Fibroblast of pulmonary artery (primary cell): ENCODE measurements around the gene MSLN.
"Not testable (repeated sequence)": the region's sequence is repeated elsewhere in the genome, so short reads cannot be mapped to it uniquely, and the experiment has no call there.

Source experiments
- DNase-seq: peaks from one replicate; pipeline ENCODE4 v3.0.0-alpha.2; 2010; ENCODE audit warnings: low read depth
- H3K4me3 ChIP-seq: replicated peaks from 2 replicates; pipeline ENCODE4 v1.5.1; 2011; ENCODE audit warnings: low read depth, mild to moderate bottlenecking, control low read depth, low read length, moderate library complexity
- TF ChIP-seq, protein P1 (sequence below): IDR thresholded peaks from 2 replicates; pipeline ENCODE4 v1.5.1; 2011; ENCODE audit warnings: mild to moderate bottlenecking, control low read depth, low read length, inconsistent platforms; ENCODE audit errors: missing control alignments

MSLN gene

DNA sequence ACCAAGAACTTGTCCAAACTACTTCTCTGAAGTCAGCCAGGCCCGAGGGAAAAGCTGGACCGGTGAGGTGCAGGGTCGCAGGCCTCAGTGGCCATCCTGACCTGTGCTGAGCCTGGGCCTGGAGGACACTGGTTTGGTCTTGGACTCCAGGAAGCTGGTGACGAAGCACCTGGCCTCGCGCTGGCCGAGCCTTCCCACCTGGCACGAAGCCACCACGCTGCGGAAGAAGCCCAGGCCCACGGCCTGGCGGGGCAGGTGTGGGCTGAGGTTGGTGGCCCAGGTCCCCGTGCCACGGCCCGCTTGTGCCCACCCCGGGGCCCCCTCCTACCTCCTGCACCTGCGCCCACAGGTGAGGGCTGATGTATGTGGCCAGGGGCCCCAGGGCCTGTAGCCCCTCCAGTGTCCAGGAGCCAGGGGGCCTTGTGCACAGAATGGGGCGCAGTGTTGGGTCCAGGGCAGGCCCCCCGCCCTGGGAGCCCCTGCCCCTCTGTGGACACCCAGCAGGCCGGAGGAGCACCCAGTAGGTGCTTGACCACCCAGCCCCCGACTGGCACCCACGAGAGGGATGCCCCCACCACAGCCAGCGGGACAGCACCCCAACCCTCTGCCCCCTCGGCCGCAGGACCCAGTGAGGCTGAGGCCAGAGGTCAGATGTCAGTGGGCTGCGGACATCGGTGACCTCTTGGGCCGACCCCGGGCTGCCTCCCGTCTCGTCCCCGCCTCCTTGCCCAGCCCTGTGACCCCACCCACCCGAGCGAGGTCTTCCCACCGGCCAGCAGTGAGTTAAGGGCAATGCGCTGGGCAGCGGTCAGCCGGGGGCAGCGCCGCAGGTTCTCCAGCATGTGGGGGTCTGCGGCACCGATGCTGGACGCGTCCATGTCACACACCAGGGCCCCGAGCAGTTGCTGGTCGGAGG is 13.8 kb downstream of the MSLN start:
- no peak for DNase-seq
- no peak overlapping the region for H3K4me3 ChIP-seq
- TF ChIP-seq, protein P1, sequence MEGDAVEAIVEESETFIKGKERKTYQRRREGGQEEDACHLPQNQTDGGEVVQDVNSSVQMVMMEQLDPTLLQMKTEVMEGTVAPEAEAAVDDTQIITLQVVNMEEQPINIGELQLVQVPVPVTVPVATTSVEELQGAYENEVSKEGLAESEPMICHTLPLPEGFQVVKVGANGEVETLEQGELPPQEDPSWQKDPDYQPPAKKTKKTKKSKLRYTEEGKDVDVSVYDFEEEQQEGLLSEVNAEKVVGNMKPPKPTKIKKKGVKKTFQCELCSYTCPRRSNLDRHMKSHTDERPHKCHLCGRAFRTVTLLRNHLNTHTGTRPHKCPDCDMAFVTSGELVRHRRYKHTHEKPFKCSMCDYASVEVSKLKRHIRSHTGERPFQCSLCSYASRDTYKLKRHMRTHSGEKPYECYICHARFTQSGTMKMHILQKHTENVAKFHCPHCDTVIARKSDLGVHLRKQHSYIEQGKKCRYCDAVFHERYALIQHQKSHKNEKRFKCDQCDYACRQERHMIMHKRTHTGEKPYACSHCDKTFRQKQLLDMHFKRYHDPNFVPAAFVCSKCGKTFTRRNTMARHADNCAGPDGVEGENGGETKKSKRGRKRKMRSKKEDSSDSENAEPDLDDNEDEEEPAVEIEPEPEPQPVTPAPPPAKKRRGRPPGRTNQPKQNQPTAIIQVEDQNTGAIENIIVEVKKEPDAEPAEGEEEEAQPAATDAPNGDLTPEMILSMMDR: no peak

GRCh38 chr16:775236-775796 is 14.8 kb downstream of the MSLN start:
- no peak for DNase-seq
- TF ChIP-seq, protein P1: no peak

DNA sequence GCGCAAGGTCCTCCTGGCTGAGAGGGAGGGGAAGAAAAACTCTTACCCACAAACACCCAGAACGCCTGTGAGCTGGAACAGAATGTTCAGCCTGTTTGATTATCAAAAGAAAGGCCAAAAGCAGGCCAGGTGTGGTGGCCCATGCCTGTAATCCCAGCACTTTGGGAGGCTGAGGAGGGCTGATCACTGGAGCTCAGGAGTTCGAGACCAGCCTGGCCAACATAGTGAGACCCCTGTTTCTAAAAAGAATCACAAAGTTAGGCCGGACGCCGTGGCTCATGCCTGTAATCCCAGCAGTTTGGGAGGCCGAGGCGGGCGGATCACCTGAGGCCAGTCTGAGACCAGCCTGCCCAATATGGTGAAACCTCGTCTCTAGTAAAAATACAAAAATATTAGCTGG is 15.8 kb downstream of the MSLN start:
- not testable (repeated sequence) for H3K4me3 ChIP-seq, DNase-seq

More at GRCh38 chr16:775236-775796, 14.8 kb downstream of the MSLN start:
- no peak overlapping the region for H3K4me3 ChIP-seq

DNA sequence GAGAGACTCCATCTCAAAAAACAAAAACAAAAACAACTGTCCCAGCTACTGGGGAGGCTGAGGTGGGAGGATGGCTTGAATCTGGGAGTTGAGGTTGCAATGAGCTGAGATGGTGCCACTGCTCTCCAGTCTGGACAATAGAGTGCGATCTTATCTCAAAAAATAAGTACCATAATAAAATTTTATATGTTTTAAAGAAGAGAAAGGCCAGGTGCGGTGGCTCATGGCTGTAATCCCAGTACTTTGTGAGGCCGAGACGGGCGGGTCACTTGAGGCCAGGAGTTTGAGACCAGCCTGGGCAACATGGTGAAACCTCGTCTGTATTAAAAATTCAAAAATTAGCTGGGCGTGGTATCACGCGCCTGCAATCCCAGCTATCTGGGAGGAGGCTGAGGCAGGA is 16.3 kb downstream of the MSLN start:
- TF ChIP-seq, protein P1: no peak
- no peak overlapping the region for H3K4me3 ChIP-seq
- no peak for DNase-seq

DNA sequence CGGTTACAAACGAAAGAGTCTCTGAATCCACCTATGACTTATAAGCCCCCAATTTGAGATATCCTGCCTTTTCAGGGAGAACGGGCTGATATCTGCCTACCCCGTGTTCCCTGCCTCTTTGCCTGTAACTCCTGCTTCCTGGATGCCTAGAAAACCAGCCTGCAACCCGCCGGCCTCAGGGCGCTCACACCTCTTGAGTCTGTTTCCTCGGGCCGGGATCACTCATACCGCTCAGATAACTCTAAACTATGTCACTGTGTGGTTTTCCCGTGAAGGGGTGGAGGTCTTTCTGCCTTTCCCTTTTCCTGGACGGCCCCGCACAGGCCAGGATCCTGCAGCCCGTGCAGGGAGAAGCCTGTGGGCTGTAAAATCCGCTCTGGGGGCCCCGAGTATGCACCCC is 17.3 kb downstream of the MSLN start:
- TF ChIP-seq, protein P1: no peak
- H3K4me3 ChIP-seq: no peak overlapping the region
- DNase-seq: no peak

- TF ChIP-seq, protein P1: no peak
- no peak overlapping the region for H3K4me3 ChIP-seq
- DNase-seq: no peak
Observed at GRCh38 chr16:778447-778846, 17.9 kb downstream of the MSLN start.

GRCh38 chr16:778909-779527 is 18.5 kb downstream of the MSLN start:
- DNase-seq: no peak
- no peak overlapping the region for H3K4me3 ChIP-seq
- TF ChIP-seq, protein P1: no peak
